AG10803 (cell line): ENCODE data around the gene SKIC2.
"Not testable (repeated sequence)": the region's sequence is repeated elsewhere in the genome, so short reads cannot be mapped to it uniquely, and the experiment has no call there.

ENCODE experiments used
- DNase-seq: peaks from one replicate; pipeline ENCODE4 v3.0.0; 2010; ENCODE audit warnings: low read depth
- H3K4me3 ChIP-seq: 2 replicates; pipeline ENCODE4 v1.5.1; 2011; ENCODE audit warnings: mild to moderate bottlenecking, low read length, control low read depth

SKIC2 gene

GRCh38 chr6:32004393-32004792 lies 45.4 kb downstream of the SKIC2 start:
- not testable (repeated sequence) for H3K4me3 ChIP-seq, DNase-seq

- H3K4me3 ChIP-seq, DNase-seq: not testable (repeated sequence)
Observed at GRCh38 chr6:32004864-32005537, 46.0 kb downstream of the SKIC2 start.

GRCh38 chr6:32005538-32005880 lies 46.5 kb downstream of the SKIC2 start:
- not testable (repeated sequence) for DNase-seq, H3K4me3 ChIP-seq

DNA sequence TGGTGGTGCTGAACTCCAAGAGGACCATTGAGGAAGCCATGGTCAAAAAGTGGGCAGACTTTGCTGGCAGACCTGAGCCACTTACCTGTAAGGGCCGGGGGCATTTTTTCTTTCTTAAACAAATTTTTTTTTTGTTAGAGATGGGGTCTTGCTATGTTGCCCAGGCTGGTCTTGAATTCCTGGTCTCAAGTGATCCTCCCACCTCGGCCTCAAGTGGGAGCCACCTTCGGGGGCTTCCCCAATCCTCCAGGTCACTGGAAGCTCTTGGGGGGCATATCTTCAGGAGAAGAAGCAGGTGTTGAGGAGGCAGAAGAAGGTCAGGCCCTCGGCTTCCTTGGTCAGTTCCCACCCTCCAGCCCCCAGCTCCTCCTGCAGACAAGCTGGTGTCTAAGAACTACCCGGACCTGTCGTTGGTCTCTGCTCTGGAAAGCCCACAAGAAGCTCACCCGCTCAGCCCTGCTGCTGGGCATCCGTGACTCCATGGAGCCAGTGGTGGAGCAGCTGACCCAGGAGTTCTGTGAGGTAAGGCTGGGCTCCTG lies 47.1 kb downstream of the SKIC2 start:
- H3K4me3 ChIP-seq, DNase-seq: not testable (repeated sequence)

- DNase-seq, H3K4me3 ChIP-seq: not testable (repeated sequence)
Observed at GRCh38 chr6:32007086-32007485, 48.1 kb downstream of the SKIC2 start.

GRCh38 chr6:32008037-32008436 lies 49.1 kb downstream of the SKIC2 start:
- not testable (repeated sequence) for DNase-seq, H3K4me3 ChIP-seq

DNA sequence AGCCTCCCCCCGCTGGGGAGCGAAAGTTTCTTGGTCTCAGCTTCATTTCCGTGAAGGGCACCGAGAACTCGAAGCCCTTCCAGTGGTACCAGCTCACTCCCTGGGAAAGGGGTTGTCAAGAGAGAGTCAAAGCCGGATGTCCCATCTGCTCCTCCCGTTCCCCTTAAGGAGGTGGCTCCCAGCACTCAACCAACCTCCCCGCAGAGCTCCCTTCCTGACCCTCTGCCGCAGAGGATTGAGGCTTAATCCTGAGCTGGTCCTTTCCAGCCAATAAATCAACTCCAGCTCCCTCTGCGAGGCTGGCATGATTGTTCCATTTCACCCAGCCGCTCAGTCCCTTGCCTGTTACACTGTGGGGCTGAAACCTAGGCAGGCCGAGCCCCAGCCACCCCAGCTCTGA lies 49.6 kb downstream of the SKIC2 start:
- not testable (repeated sequence) for H3K4me3 ChIP-seq, DNase-seq

DNA sequence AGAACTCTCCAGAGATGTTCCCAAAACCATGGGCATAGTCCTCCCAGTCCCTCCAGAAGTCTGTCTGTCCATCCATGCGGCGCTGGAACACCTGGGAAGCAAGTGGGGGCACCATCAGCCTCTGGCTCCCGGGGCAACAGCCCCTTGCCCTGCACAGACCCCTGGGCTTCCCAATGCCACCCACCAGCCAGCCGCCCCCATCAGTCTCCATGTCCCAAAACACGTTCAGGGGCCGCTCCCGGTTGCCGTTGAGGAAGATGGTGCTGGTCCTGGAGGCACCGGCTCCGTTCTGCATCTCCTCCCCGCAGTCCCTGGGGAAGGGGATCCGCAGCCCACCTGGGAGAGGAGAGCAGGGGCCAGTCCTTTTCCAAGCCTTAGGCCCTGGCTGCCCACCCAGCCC lies 50.6 kb downstream of the SKIC2 start:
- not testable (repeated sequence) for H3K4me3 ChIP-seq, DNase-seq

- not testable (repeated sequence) for DNase-seq, H3K4me3 ChIP-seq
Observed at GRCh38 chr6:32010856-32011530, 52.0 kb downstream of the SKIC2 start.

- not testable (repeated sequence) for DNase-seq, H3K4me3 ChIP-seq
Observed at GRCh38 chr6:32012941-32013617, 54.1 kb downstream of the SKIC2 start.

- H3K4me3 ChIP-seq, DNase-seq: not testable (repeated sequence)
Observed at GRCh38 chr6:32013738-32014137, 54.8 kb downstream of the SKIC2 start.

DNA sequence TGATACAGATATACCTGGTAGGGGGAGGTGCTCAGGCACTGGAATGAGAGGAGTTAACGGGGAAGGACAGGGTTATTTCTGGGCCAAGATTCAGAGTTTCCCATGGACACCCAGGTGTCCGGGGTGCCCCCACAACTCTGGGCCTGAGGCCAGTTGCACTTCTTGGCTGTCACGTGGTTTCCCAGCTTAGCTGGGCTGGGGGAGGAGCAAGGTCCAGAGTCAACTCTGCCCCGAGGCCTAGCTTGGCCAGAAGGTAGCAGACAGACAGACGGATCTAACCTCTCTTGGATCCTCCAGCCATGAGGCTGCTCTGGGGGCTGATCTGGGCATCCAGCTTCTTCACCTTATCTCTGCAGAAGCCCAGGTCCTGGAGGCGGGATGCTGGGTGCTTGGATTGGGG lies 55.6 kb downstream of the SKIC2 start, which contains the start of gene C4B:
Gene C4B, plus strand, starts transcription at position 249 of the 400 bp plus-strand sequence. Its CDS starts 51 bp downstream, at position 300.
- DNase-seq, H3K4me3 ChIP-seq: not testable (repeated sequence)
